Erythroblast (primary cell): Measurements from ENCODE around the gene CCL4L2.

Source experiments
- GATA1 ChIP-seq: IDR thresholded peaks from 2 replicates; pipeline ENCODE4 v1.6.1; 2011; ENCODE audit warnings: low read depth, mild to moderate bottlenecking, control low read depth, low read length, moderate library complexity
- POLR2A ChIP-seq: IDR thresholded peaks from 2 replicates; pipeline ENCODE4 v1.6.1; 2011; ENCODE audit warnings: mild to moderate bottlenecking, low read length

- no peak for TF ChIP-seq POLR2A
- no peak for TF ChIP-seq GATA1
Observed at GRCh38 chr17:36212966-36213365, 2.1 kb downstream of the CCL4L2 start.
